HG02798 (cell line): ENCODE data around the gene CNGB1.
"Not testable (repeated sequence)": the region's sequence is repeated elsewhere in the genome, so short reads cannot be mapped to it uniquely, and the experiment has no call there.

Source experiments
- ATAC-seq: cut with Tn5 transposase; IDR thresholded peaks from one replicate; pipeline ENCODE4 v1.9.1; 2021; ENCODE audit warnings: mild to moderate bottlenecking; ENCODE audit not compliant: unreplicated experiment, poor library complexity

The CNGB1 gene

GRCh38 chr16:57938936-57939871 lies 31.7 kb downstream of the CNGB1 start:
- ATAC-seq = no peak

GRCh38 chr16:57938484-57938883 lies 32.4 kb downstream of the CNGB1 start:
- ATAC-seq = no peak

GRCh38 chr16:57937861-57938260 lies 33.1 kb downstream of the CNGB1 start:
- no peak for ATAC-seq

- ATAC-seq = no peak
These were observed 35.0 kb downstream of the CNGB1 start for GRCh38 chr16:57935904-57936303.

- ATAC-seq = no peak
These were observed 40.4 kb downstream of the CNGB1 start for GRCh38 chr16:57930533-57930932.

- no peak for ATAC-seq
These were observed 41.7 kb downstream of the CNGB1 start for GRCh38 chr16:57929250-57929649.

- no peak for ATAC-seq
These were observed 44.9 kb downstream of the CNGB1 start for GRCh38 chr16:57926041-57926440.

- no peak for ATAC-seq
These were observed 45.6 kb downstream of the CNGB1 start for GRCh38 chr16:57925310-57925709.

- ATAC-seq = no peak
These were observed 46.4 kb downstream of the CNGB1 start for GRCh38 chr16:57924514-57924913.

- ATAC-seq = no peak
These were observed 47.1 kb downstream of the CNGB1 start for GRCh38 chr16:57923841-57924240.

- no peak for ATAC-seq
These were observed 47.5 kb downstream of the CNGB1 start for GRCh38 chr16:57923418-57923817.

- no peak for ATAC-seq
These were observed 50.1 kb downstream of the CNGB1 start for GRCh38 chr16:57920880-57921229.

- ATAC-seq = no peak
These were observed 50.6 kb downstream of the CNGB1 start for GRCh38 chr16:57920215-57920879.

GRCh38 chr16:57918994-57919393 lies 51.9 kb downstream of the CNGB1 start:
- no peak for ATAC-seq

- no peak for ATAC-seq
These were observed 52.5 kb downstream of the CNGB1 start for GRCh38 chr16:57918444-57918843.

- not testable (repeated sequence) for ATAC-seq
These were observed 53.0 kb downstream of the CNGB1 start for GRCh38 chr16:57917929-57918328.

GRCh38 chr16:57917489-57917888 lies 53.4 kb downstream of the CNGB1 start:
- ATAC-seq = not testable (repeated sequence)

GRCh38 chr16:57916735-57917438 lies 54.0 kb downstream of the CNGB1 start:
- ATAC-seq = no peak

GRCh38 chr16:57915811-57916488 lies 55.0 kb downstream of the CNGB1 start:
- ATAC-seq = no peak

GRCh38 chr16:57915267-57915666 lies 55.7 kb downstream of the CNGB1 start:
- no peak for ATAC-seq
